ENCODE measurements around the gene SSTR3.

SSTR3 gene

GRCh38 chr22:37211866-37212173, 457 bp downstream of the SSTR3 start:
- no peaks in the 10 kb centered on the region for H3K79me2 ChIP-seq (ENCODE audit: low read length)
- TF ChIP-seq CTCF (IDR thresholded peaks at IDR 0.05; ENCODE audit: low read length) = no peak
- TF ChIP-seq EZH2phosphoT487 (IDR thresholded peaks at IDR 0.05; ENCODE audit: low read length) = no peak
- no peak for TF ChIP-seq EZH2 (optimal IDR thresholded peaks at IDR 0.05; ENCODE audit: low read depth, low read length)
- H3K9me2 ChIP-seq (replicated peaks; ENCODE audit: insufficient read depth, low read length) = no peaks in the 10 kb centered on the region
- H3K9me3 ChIP-seq (replicated peaks; ENCODE audit: insufficient read depth, low read length) = no peaks in the 10 kb centered on the region
- no peak overlapping the region for H3K4me2 ChIP-seq (ENCODE audit: low read depth, low read length)
- H3K4me3 ChIP-seq (ENCODE audit: low read length) = no peak overlapping the region
- no peaks in the 10 kb centered on the region for H3K36me3 ChIP-seq (replicated peaks; ENCODE audit: insufficient read depth, low read length)
- H3K27ac ChIP-seq (ENCODE audit: low read length) = no peak overlapping the region
- no peak for DNase-seq
- H3F3A ChIP-seq (ENCODE audit: insufficient read depth, low read length) = peaks cover 14% of the 10 kb centered on the region
- H2AFZ ChIP-seq (ENCODE audit: low read length) = no peak overlapping the region
- peaks cover 22% of the 10 kb centered on the region for H3K4me1 ChIP-seq (ENCODE audit: low read length)
- no peak overlapping the region for H3K9ac ChIP-seq (ENCODE audit: low read length)
- H4K20me1 ChIP-seq (ENCODE audit: insufficient read depth, low read length) = no peaks in the 10 kb centered on the region
- H3K27me3 ChIP-seq (replicated peaks; ENCODE audit: insufficient read depth, low read length) = no peaks in the 10 kb centered on the region

- no peaks in the 10 kb centered on the region for H3K9me3 ChIP-seq (replicated peaks; ENCODE audit: insufficient read depth, low read length)
- H3K27ac ChIP-seq (ENCODE audit: low read length) = no peak overlapping the region
- DNase-seq = no peak
- H3K36me3 ChIP-seq (replicated peaks; ENCODE audit: insufficient read depth, low read length) = no peaks in the 10 kb centered on the region
- H3K79me2 ChIP-seq (ENCODE audit: low read length) = no peaks in the 10 kb centered on the region
- no peaks in the 10 kb centered on the region for H3K9me2 ChIP-seq (replicated peaks; ENCODE audit: insufficient read depth, low read length)
- no peak overlapping the region for H3K9ac ChIP-seq (ENCODE audit: low read length)
- H2AFZ ChIP-seq (ENCODE audit: low read length) = no peak overlapping the region
- H3K4me1 ChIP-seq (ENCODE audit: low read length) = peaks cover 17% of the 10 kb centered on the region
- H4K20me1 ChIP-seq (ENCODE audit: insufficient read depth, low read length) = no peaks in the 10 kb centered on the region
- no peak for TF ChIP-seq EZH2phosphoT487 (IDR thresholded peaks at IDR 0.05; ENCODE audit: low read length)
- TF ChIP-seq EZH2 (optimal IDR thresholded peaks at IDR 0.05; ENCODE audit: low read depth, low read length) = no peak
- TF ChIP-seq CTCF (IDR thresholded peaks at IDR 0.05; ENCODE audit: low read length) = no peak
- H3K27me3 ChIP-seq (replicated peaks; ENCODE audit: insufficient read depth, low read length) = no peaks in the 10 kb centered on the region
- no peak overlapping the region for H3K4me2 ChIP-seq (ENCODE audit: low read depth, low read length)
- H3K4me3 ChIP-seq (ENCODE audit: low read length) = no peak overlapping the region
- peaks cover 9% of the 10 kb centered on the region for H3F3A ChIP-seq (ENCODE audit: insufficient read depth, low read length)
Observed at GRCh38 chr22:37211075-37211865, 1.0 kb downstream of the SSTR3 start.

GRCh38 chr22:37210041-37210803, 2.1 kb downstream of the SSTR3 start:
- no peak for DNase-seq
- Histone ChIP-seq H3K9me2 (replicated peaks; ENCODE audit: insufficient read depth, low read length) (no peaks in the 10 kb centered on the region), H3K79me2 (ENCODE audit: low read length) (no peaks in the 10 kb centered on the region), H3K27me3 (replicated peaks; ENCODE audit: insufficient read depth, low read length) (no peaks in the 10 kb centered on the region), H2AFZ (ENCODE audit: low read length) (no peak overlapping the region), H3K36me3 (replicated peaks; ENCODE audit: insufficient read depth, low read length) (no peaks in the 10 kb centered on the region), H3K27ac (ENCODE audit: low read length) (no peak overlapping the region), H3K9ac (ENCODE audit: low read length) (no peak overlapping the region), H3F3A (ENCODE audit: insufficient read depth, low read length) (peaks cover 2% of the 10 kb centered on the region; the same call in 1 of the 2 replicates), H3K4me2 (ENCODE audit: low read depth, low read length) (no peak overlapping the region), H4K20me1 (ENCODE audit: insufficient read depth, low read length) (no peaks in the 10 kb centered on the region), H3K4me1 (ENCODE audit: low read length) (peaks cover 10% of the 10 kb centered on the region), H3K9me3 (replicated peaks; ENCODE audit: insufficient read depth, low read length) (no peaks in the 10 kb centered on the region), H3K4me3 (ENCODE audit: low read length) (no peak overlapping the region)
- TF ChIP-seq EZH2 (optimal IDR thresholded peaks at IDR 0.05; ENCODE audit: low read depth, low read length) (no peak), EZH2phosphoT487 (IDR thresholded peaks at IDR 0.05; ENCODE audit: low read length) (no peak), CTCF (IDR thresholded peaks at IDR 0.05; ENCODE audit: low read length) (no peak)

Measured in MM.1S (cell line).